Hematopoietic multipotent progenitor cell treated with erythropoietin and hydrocortisone succinate and interleukin-3 and kit ligand, for 17 days (in vitro differentiated cells): ENCODE measurements around the gene FGF3.

Source experiments
- DNase-seq: peaks from one replicate; pipeline ENCODE4 v3.0.0-alpha.2; 2015; ENCODE audit warnings: low spot score

The FGF3 gene

GRCh38 chr11:69818603-69819441 lies at the start of gene FGF3:
Gene FGF3, minus strand, starts transcription at chr11:69819416. Its CDS starts 483 bp downstream, at chr11:69818933.
- DNase-seq: no peak

- no peak for DNase-seq
These were observed 49.7 kb upstream of the FGF3 start for GRCh38 chr11:69868871-69869270.

- no peak for DNase-seq
These were observed 49.0 kb upstream of the FGF3 start for GRCh38 chr11:69868006-69868810.

DNA sequence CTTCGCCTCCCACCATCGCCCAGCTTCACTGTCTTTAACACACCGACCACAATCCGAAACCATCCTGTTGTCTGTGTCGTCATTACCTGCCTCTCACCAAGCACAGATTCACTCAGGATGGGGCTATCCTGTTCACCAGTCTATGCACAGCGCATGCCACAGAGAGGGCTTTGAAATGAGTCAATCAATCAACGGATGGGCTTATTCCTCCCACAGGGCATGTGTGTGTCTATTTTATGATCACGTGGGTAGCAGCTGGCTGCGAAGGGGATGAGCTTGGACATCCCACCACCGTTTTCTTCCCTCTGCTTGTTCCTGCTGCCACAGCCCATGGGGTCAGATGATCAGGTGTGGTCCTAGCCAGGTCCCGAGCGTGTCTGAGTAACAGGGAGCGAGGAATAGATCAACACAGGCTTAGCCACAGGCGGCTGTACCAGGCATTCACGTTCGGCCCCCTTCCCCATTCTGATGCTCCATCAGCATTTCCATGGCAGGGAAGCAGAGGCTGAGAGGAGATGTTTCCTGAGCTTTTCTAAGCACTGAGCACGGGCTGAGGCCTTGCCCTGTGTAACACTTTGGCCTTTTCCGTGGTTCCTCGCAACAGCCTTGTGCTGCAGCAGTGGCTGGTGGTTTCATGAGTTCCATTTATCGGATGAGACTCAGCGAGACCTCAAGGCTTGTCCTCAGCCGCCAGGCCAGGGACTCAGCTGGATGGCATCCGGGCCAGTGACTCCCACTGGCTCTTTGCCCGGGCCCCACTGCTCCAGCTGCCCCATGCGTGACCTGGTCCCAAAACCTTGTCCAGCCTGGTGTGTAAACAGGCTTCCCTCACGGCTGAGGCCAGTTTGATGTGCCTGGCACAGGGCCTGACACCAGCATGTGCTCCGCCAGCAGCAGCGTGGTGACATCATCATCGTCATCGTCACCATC lies 48.1 kb upstream of the FGF3 start:
- no peak for DNase-seq

- DNase-seq: no peak
These were observed 47.4 kb upstream of the FGF3 start for GRCh38 chr11:69866648-69867047.

- no peak for DNase-seq
These were observed 46.5 kb upstream of the FGF3 start for GRCh38 chr11:69865707-69866106.

GRCh38 chr11:69864686-69865661 lies 45.8 kb upstream of the FGF3 start:
- DNase-seq: no peak

DNA sequence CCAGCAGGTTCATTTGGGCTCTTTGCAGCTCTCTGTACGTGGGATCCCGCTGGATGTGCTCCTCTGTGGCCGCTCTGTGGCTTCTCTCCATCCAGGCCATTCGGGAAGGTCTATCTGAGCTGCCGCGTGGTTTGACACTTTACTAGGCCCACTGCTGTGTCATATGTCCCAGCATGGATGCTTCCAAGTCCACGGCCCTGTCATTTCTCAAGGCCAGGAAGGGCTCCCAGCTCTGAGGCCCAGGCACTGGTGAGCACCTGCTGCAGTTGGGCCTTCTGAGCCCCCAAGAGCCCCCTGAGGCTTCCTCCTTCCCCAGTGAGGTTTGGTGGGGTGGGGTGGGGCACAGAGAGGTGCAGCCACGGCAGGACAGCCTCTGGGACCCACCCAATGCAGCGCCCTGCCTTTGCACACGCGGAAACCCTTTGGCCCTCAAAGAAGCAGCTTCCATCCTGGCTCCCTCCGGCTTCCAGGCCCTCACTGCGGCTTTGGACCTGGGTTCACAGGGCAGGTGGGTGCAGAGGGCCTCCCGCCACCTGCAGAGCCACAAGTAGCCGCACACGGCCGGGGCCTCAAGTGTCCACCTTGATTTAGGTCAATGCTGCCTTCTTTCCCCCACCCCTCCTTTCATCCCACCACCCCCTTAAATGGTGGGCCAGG lies 44.5 kb upstream of the FGF3 start:
- no peak for DNase-seq

GRCh38 chr11:69862797-69863543 lies 43.8 kb upstream of the FGF3 start:
- no peak for DNase-seq

- DNase-seq: no peak
These were observed 43.1 kb upstream of the FGF3 start for GRCh38 chr11:69862331-69862771.

- no peak for DNase-seq
These were observed 42.7 kb upstream of the FGF3 start for GRCh38 chr11:69861901-69862300.

DNA sequence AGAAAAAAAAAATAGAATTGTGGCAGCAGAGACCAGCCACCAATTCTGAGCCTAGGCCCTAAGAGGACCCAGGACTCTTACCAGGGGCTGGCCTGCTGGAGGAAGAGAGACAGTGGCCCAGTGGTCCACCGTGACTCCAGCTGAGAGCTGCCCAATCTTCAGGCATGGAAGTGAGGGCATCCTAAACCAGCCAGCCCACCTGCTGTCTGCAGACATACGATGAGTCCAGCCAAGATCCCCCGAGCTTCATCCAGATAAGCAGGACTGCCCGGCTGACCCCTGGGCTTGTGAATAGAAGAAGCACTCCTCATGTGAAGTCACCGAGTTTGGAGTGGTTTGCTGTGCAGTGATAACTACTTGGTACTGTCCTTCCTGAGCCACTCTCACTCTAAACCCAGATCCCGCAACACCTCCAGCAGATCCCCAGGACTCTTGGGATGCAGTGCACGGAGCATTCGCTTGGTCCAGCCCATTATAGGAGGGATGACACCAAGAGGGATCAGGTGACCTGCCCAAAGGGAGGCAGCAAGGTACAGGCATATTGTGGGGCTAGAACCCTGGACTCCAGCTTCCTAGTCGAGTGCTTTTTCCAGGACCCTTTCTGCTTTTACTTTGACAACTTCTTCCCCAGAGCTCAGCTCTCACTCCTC lies 41.7 kb upstream of the FGF3 start:
- no peak for DNase-seq

GRCh38 chr11:69860244-69860643 lies 41.0 kb upstream of the FGF3 start:
- DNase-seq: no peak

DNA sequence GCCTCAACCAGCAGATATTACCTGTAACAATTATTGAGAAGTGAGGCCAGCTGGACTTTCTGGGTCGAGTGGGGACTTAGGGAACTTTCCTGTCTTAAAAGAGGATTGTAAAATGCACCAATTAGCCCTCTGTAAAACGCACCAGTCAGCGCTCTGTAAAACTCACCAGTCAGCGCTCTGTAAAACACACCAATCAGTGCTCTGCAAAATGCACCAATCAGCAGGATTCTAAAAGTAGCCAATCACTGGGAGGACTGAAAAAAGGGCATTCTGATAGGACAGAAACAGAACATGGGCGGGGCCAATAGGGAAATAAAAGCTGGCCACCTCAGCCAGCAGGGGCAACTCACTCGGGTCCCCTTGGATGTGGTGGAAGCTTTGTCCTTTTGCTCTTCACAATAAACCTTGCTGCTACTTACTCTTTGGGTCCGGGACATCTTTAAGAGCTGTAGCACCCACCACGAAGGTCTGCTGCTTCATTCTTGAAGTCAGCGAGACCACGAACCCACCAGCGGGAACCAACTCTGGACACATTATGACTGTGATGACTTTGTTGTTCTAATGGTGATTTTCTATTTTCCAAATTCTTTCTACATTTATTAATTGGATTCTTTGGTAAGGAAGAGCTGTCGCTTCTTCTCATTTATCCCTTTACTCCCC lies 40.2 kb upstream of the FGF3 start:
- DNase-seq: no peak

DNA sequence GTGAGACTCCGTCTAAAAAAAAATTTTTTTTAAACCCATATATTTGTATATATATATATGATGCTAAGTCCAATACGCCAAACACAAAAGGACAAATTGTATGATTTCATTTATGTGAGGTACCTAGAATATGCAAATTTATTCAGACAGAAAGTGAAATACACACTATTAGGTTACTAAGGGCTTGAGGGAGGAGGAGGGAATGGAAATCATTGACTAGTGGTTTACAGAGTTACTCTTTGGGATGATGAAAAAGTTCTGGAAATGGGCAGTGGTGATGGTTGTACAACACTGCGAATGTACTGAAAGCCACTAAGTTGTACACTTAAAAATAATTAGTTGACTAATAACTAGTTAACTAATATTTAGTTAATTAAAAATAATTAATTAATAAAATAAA lies 36.2 kb upstream of the FGF3 start:
- DNase-seq: no peak

DNA sequence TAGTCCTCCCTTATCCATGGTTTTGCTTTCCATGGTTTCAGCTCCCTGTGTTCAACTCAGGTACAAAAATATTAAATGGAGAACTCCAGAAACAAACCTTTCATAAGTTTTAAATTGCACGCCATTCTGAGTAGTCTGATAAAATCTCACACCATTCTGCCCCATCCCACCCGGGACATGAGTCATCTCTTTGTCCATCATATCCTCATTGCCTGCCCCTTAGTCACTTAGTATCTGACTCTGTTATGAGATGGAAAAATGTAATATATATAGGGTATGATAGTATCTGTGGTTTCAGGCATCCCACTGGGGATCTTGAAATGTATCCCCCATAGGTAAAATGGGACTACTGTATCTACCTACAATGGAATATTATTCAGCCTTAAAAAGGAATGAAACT lies 35.5 kb upstream of the FGF3 start:
- DNase-seq: no peak

- no peak for DNase-seq
These were observed 32.8 kb upstream of the FGF3 start for GRCh38 chr11:69852056-69852455.

- DNase-seq: no peak
These were observed 29.0 kb upstream of the FGF3 start for GRCh38 chr11:69848201-69848600.

- no peak for DNase-seq
These were observed 25.2 kb upstream of the FGF3 start for GRCh38 chr11:69844396-69844795.
